Left renal cortex interstitium (tissue), 4 donors: ENCODE data around the gene CFAP54. TPM values are rescaled to one million over a fixed set of nuclear protein-coding genes. Genes with fewer than 3 reads are reported as not detected.

Experiments
- DNase-seq, 4 donors: peaks; one replicate each; pipeline ENCODE4 v3.0.0-alpha.2; 2013; ENCODE audit warnings: low read depth in 4 of 4, low spot score in 2 of 4, missing footprints in 1 of 4
- polyA plus RNA-seq, 4 donors: library from polyadenylated mRNA; unstranded; fragments of 120-200 nt; gene quantifications; one replicate each; pipeline ENCODE4 v1.2.1, GENCODE V29; 2013; ENCODE audit not compliant: insufficient read length in 4 of 4

Gene CFAP54
- polyA plus RNA-seq, 4 donors = 2.0 to 3.7 (median 3.1) TPM

GRCh38 chr12:96874211-96874610 lies 384.8 kb downstream of the CFAP54 start:
- DNase-seq = no peak

GRCh38 chr12:96876966-96877365 lies 387.6 kb downstream of the CFAP54 start:
- DNase-seq = no peak

- DNase-seq = no peak
Observed at GRCh38 chr12:96878704-96879103, 389.3 kb downstream of the CFAP54 start.

GRCh38 chr12:96879301-96879700 lies 389.9 kb downstream of the CFAP54 start:
- DNase-seq = no peak

GRCh38 chr12:96880220-96880619 lies 390.8 kb downstream of the CFAP54 start:
- no peak for DNase-seq

- no peak for DNase-seq
Observed at GRCh38 chr12:96881608-96882007, 392.2 kb downstream of the CFAP54 start.

- DNase-seq = no peak
Observed at GRCh38 chr12:96882862-96883261, 393.5 kb downstream of the CFAP54 start.

- DNase-seq = no peak
Observed at GRCh38 chr12:96883571-96883970, 394.2 kb downstream of the CFAP54 start.

GRCh38 chr12:96886998-96887677 lies 397.8 kb downstream of the CFAP54 start:
- DNase-seq = no peak

- DNase-seq = no peak
Observed at GRCh38 chr12:96889273-96889933, 400.0 kb downstream of the CFAP54 start.

- DNase-seq = no peak
Observed at GRCh38 chr12:96890331-96890730, 401.0 kb downstream of the CFAP54 start.

GRCh38 chr12:96892104-96892503 lies 402.7 kb downstream of the CFAP54 start:
- no peak for DNase-seq

GRCh38 chr12:96897421-96897820 lies 408.0 kb downstream of the CFAP54 start:
- no peak for DNase-seq

- no peak for DNase-seq
Observed at GRCh38 chr12:96901175-96901574, 411.8 kb downstream of the CFAP54 start.

GRCh38 chr12:96902076-96902475 lies 412.7 kb downstream of the CFAP54 start:
- no peak for DNase-seq

GRCh38 chr12:96906498-96906848 lies 417.1 kb downstream of the CFAP54 start:
- peak in 1 of 4 donors; percentile 5 for DNase-seq

GRCh38 chr12:96906849-96907670 lies 417.7 kb downstream of the CFAP54 start, which contains the start of gene NEDD1:
NEDD1 (plus strand) TSS chr12:96907257; CDS start chr12:96909760, 2,503 bp downstream.
- DNase-seq = peak; percentile 70 to 81 (median 76)

GRCh38 chr12:96907671-96908422 lies 418.5 kb downstream of the CFAP54 start:
- DNase-seq = peak in 3 of 4 donors; percentile 33 to 56 (median 45)

GRCh38 chr12:96908423-96908675 lies 419.0 kb downstream of the CFAP54 start:
- DNase-seq = no peak

- no peak for DNase-seq
Observed at GRCh38 chr12:96912261-96912660, 422.9 kb downstream of the CFAP54 start.

GRCh38 chr12:96912943-96913342 lies 423.6 kb downstream of the CFAP54 start:
- DNase-seq = no peak
